ENCODE data around the gene SLC18A2.
"Not testable (repeated sequence)": the region's sequence is repeated elsewhere in the genome, so short reads cannot be mapped to it uniquely, and the experiment has no call there.

Gene SLC18A2

DNA sequence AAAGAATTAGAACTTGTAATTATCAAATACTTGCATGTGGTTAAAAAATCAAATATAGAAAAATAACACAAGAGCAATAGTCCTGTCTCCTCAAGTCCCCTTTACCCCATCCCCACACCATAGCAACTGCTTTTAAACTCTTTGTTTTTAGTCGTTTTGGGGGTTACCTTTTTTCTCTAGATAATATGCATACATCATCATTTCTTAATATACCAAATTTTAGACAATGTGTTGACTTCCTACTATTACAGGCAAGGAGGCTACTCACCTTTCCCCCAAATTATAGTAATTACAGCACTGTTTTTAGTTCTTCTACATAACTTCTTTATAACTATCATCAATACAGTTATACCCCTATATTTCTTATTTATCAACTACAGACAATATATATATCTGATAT lies 57.3 kb downstream of the SLC18A2 start:
- DNase-seq (ENCODE audit: low read depth, low spot score), result no peak
- TF ChIP-seq ZNF274 (IDR thresholded peaks at IDR 0.05; ENCODE audit: low read depth, low read length) (no peak), SUZ12 (IDR thresholded peaks at IDR 0.05; ENCODE audit: extremely low read depth, insufficient read depth, insufficient read length) (no peak), YY1 (IDR thresholded peaks at IDR 0.05; ENCODE audit: insufficient read depth, insufficient read length) (no peak)
- Histone ChIP-seq H3K9ac (ENCODE audit: insufficient read length, low read depth) (no peak overlapping the region), H3K9me3 (ENCODE audit: insufficient read depth, low read length) (no peaks in the 10 kb centered on the region), H3K36me3 (ENCODE audit: insufficient read depth, insufficient read length, low read length) (no peaks in the 10 kb centered on the region), H3K4me3 (ENCODE audit: insufficient read length, low read depth) (no peak overlapping the region), H3K4me1 (ENCODE audit: insufficient read depth, insufficient read length) (no peaks in the 10 kb centered on the region), H3K27me3 (ENCODE audit: insufficient read depth, insufficient read length) (no peaks in the 10 kb centered on the region)

DNA sequence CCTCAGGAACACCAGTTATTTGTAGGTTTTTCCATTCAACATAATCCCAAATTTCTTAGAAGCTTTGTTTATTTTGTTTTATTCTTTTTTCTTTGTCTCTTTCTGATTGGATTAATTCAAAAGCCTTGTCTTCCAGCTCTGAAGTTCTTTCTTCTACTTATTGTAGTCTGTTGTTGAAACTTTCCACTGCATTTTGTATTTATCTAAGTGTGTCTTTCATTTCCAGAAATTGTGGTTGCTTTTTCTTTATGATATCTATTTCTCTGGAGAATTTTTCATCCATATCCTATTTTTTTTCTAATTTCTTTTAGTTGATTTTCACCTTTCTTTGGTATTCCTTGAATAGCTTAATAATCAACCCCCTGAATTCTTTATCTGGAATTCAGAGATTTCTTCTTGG lies 58.5 kb downstream of the SLC18A2 start:
- no peak for DNase-seq (ENCODE audit: low read depth, low spot score)
- Histone ChIP-seq H3K9ac (ENCODE audit: insufficient read length, low read depth) (no peak overlapping the region), H3K9me3 (ENCODE audit: insufficient read depth, low read length) (peaks cover 10% of the 10 kb centered on the region; the same call in 1 of the 2 replicates), H3K27me3 (ENCODE audit: insufficient read depth, insufficient read length) (no peaks in the 10 kb centered on the region), H3K36me3 (ENCODE audit: insufficient read depth, insufficient read length, low read length) (no peaks in the 10 kb centered on the region), H3K4me1 (ENCODE audit: insufficient read depth, insufficient read length) (no peaks in the 10 kb centered on the region), H3K4me3 (ENCODE audit: insufficient read length, low read depth) (no peak overlapping the region)
- TF ChIP-seq SUZ12 (IDR thresholded peaks at IDR 0.05; ENCODE audit: extremely low read depth, insufficient read depth, insufficient read length) (no peak), ZNF274 (IDR thresholded peaks at IDR 0.05; ENCODE audit: low read depth, low read length) (no peak), YY1 (IDR thresholded peaks at IDR 0.05; ENCODE audit: insufficient read depth, insufficient read length) (no peak)

DNA sequence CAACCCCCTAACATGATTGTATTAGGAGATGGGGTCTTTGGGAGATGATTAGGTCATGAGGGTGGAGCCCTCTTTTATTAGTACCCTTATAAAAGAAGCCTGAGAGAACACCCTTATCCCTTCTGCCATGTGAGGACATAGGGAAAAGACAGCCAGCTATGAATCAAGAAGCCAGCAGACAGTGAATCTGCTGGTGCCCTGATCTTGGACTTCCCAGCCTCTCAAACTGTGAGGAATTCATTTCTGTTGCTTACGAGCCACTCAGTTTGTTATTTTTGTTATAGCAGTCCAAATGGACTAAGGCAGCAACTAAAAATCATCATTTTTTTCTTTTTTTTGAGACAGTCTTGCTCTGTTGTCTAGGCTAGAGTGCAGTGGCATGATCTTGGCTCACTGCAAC lies 59.8 kb downstream of the SLC18A2 start:
- Histone ChIP-seq H3K4me3 (ENCODE audit: insufficient read length, low read depth) (no peak overlapping the region), H3K4me1 (ENCODE audit: insufficient read depth, insufficient read length) (no peaks in the 10 kb centered on the region), H3K9me3 (ENCODE audit: insufficient read depth, low read length) (peaks cover 14% of the 10 kb centered on the region; the same call in 1 of the 2 replicates), H3K27me3 (ENCODE audit: insufficient read depth, insufficient read length) (no peaks in the 10 kb centered on the region), H3K9ac (ENCODE audit: insufficient read length, low read depth) (no peak overlapping the region), H3K36me3 (ENCODE audit: insufficient read depth, insufficient read length, low read length) (no peaks in the 10 kb centered on the region)
- DNase-seq (ENCODE audit: low read depth, low spot score), result no peak
- TF ChIP-seq SUZ12 (IDR thresholded peaks at IDR 0.05; ENCODE audit: extremely low read depth, insufficient read depth, insufficient read length) (no peak), YY1 (IDR thresholded peaks at IDR 0.05; ENCODE audit: insufficient read depth, insufficient read length) (no peak), ZNF274 (IDR thresholded peaks at IDR 0.05; ENCODE audit: low read depth, low read length) (no peak)

- H3K27me3 ChIP-seq (ENCODE audit: insufficient read depth, insufficient read length); H3K4me3 ChIP-seq (ENCODE audit: insufficient read length, low read depth); DNase-seq (ENCODE audit: low read depth, low spot score); H3K4me1 ChIP-seq (ENCODE audit: insufficient read depth, insufficient read length); H3K36me3 ChIP-seq (ENCODE audit: insufficient read depth, insufficient read length, low read length); H3K9ac ChIP-seq (ENCODE audit: insufficient read length, low read depth): not testable (repeated sequence)
- H3K9me3 ChIP-seq (ENCODE audit: insufficient read depth, low read length), result peaks cover 14% of the 10 kb centered on the region; the same call in 1 of the 2 replicates
Measured at GRCh38 chr10:117303451-117303850, 62.5 kb downstream of the SLC18A2 start.

GRCh38 chr10:117306674-117307073 lies 65.8 kb downstream of the SLC18A2 start:
- Histone ChIP-seq H3K27me3 (ENCODE audit: insufficient read depth, insufficient read length) (no peaks in the 10 kb centered on the region), H3K9me3 (ENCODE audit: insufficient read depth, low read length) (peaks cover 14% of the 10 kb centered on the region; the same call in 1 of the 2 replicates), H3K36me3 (ENCODE audit: insufficient read depth, insufficient read length, low read length) (no peaks in the 10 kb centered on the region), H3K4me3 (ENCODE audit: insufficient read length, low read depth) (no peak overlapping the region), H3K9ac (ENCODE audit: insufficient read length, low read depth) (no peak overlapping the region), H3K4me1 (ENCODE audit: insufficient read depth, insufficient read length) (no peaks in the 10 kb centered on the region)
- TF ChIP-seq ZNF274 (IDR thresholded peaks at IDR 0.05; ENCODE audit: low read depth, low read length) (no peak), YY1 (IDR thresholded peaks at IDR 0.05; ENCODE audit: insufficient read depth, insufficient read length) (no peak), SUZ12 (IDR thresholded peaks at IDR 0.05; ENCODE audit: extremely low read depth, insufficient read depth, insufficient read length) (no peak)
- DNase-seq (ENCODE audit: low read depth, low spot score), result no peak

DNA sequence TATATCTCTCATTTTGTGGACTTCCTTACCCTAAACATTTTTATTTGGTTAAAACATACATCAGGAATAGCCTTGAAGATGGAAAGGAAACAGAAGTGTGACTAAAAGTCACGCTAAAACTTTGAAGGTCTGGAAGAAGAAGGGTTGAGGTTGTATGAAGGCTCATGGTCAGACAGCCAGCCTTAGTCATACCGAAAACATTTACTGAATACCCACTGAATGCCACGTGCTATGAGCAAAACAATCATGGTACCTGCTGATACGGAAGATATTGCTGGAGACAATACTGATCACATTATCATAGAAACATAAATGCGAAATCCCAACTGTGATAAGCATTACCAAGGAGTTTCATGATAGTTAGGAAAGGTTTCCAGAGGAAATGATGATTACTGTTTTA lies 70.3 kb downstream of the SLC18A2 start:
- TF ChIP-seq YY1 (IDR thresholded peaks at IDR 0.05; ENCODE audit: insufficient read depth, insufficient read length) (no peak), ZNF274 (IDR thresholded peaks at IDR 0.05; ENCODE audit: low read depth, low read length) (no peak), SUZ12 (IDR thresholded peaks at IDR 0.05; ENCODE audit: extremely low read depth, insufficient read depth, insufficient read length) (no peak)
- Histone ChIP-seq H3K27me3 (ENCODE audit: insufficient read depth, insufficient read length) (no peaks in the 10 kb centered on the region), H3K9me3 (ENCODE audit: insufficient read depth, low read length) (no peaks in the 10 kb centered on the region), H3K36me3 (ENCODE audit: insufficient read depth, insufficient read length, low read length) (peaks cover 2% of the 10 kb centered on the region), H3K4me3 (ENCODE audit: insufficient read length, low read depth) (no peak overlapping the region), H3K4me1 (ENCODE audit: insufficient read depth, insufficient read length) (no peaks in the 10 kb centered on the region), H3K9ac (ENCODE audit: insufficient read length, low read depth) (no peak overlapping the region)
- DNase-seq (ENCODE audit: low read depth, low spot score), result no peak

GRCh38 chr10:117312430-117312829 lies 71.5 kb downstream of the SLC18A2 start:
- no peak for DNase-seq (ENCODE audit: low read depth, low spot score)
- Histone ChIP-seq H3K4me1 (ENCODE audit: insufficient read depth, insufficient read length) (no peaks in the 10 kb centered on the region), H3K9ac (ENCODE audit: insufficient read length, low read depth) (no peak overlapping the region), H3K4me3 (ENCODE audit: insufficient read length, low read depth) (no peak overlapping the region), H3K36me3 (ENCODE audit: insufficient read depth, insufficient read length, low read length) (peaks cover 2% of the 10 kb centered on the region), H3K9me3 (ENCODE audit: insufficient read depth, low read length) (no peaks in the 10 kb centered on the region), H3K27me3 (ENCODE audit: insufficient read depth, insufficient read length) (no peaks in the 10 kb centered on the region)
- TF ChIP-seq ZNF274 (IDR thresholded peaks at IDR 0.05; ENCODE audit: low read depth, low read length) (no peak), YY1 (IDR thresholded peaks at IDR 0.05; ENCODE audit: insufficient read depth, insufficient read length) (no peak), SUZ12 (IDR thresholded peaks at IDR 0.05; ENCODE audit: extremely low read depth, insufficient read depth, insufficient read length) (no peak)

GRCh38 chr10:117313641-117314040 lies 72.7 kb downstream of the SLC18A2 start:
- Histone ChIP-seq H3K27me3 (ENCODE audit: insufficient read depth, insufficient read length) (no peaks in the 10 kb centered on the region), H3K36me3 (ENCODE audit: insufficient read depth, insufficient read length, low read length) (peaks cover 8% of the 10 kb centered on the region), H3K9ac (ENCODE audit: insufficient read length, low read depth) (no peak overlapping the region), H3K4me1 (ENCODE audit: insufficient read depth, insufficient read length) (no peaks in the 10 kb centered on the region), H3K9me3 (ENCODE audit: insufficient read depth, low read length) (no peaks in the 10 kb centered on the region), H3K4me3 (ENCODE audit: insufficient read length, low read depth) (no peak overlapping the region)
- no peak for DNase-seq (ENCODE audit: low read depth, low spot score)
- TF ChIP-seq ZNF274 (IDR thresholded peaks at IDR 0.05; ENCODE audit: low read depth, low read length) (no peak), YY1 (IDR thresholded peaks at IDR 0.05; ENCODE audit: insufficient read depth, insufficient read length) (no peak), SUZ12 (IDR thresholded peaks at IDR 0.05; ENCODE audit: extremely low read depth, insufficient read depth, insufficient read length) (no peak)
